Aorta (tissue), 5 donors: ENCODE results near the gene ERFE. TPM values are rescaled to one million over a fixed set of nuclear protein-coding genes. Genes with fewer than 3 reads are reported as not detected.
A peak's percentile ranks its signal among the peaks of the same experiment; 100 is the strongest.

Experiments
- ATAC-seq: fragments of 200-7000 bp; cut with Tn5 transposase; one replicate; pipeline ENCODE4 v1.9.1; 2022; ENCODE audit warnings: moderate library complexity; ENCODE audit not compliant: low FRiP score
- DNase-seq, 2 donors: peaks; one replicate each; pipeline ENCODE4 v3.0.0-alpha.2; 2020
- H3K27ac ChIP-seq, 2 donors: one replicate each; pipeline ENCODE4 v1.5.1; 2013; ENCODE audit warnings: low read length in 2 of 2, mild to moderate bottlenecking in 2 of 2, moderate library complexity in 2 of 2, control low read depth in 1 of 2, inconsistent platforms in 1 of 2, low read depth in 1 of 2
- H3K27me3 ChIP-seq, 2 donors: one replicate each; pipeline ENCODE4 v1.6.1; 2013; ENCODE audit warnings: control low read depth in 1 of 2, low read length in 1 of 2, mild to moderate bottlenecking in 1 of 2, moderate library complexity in 1 of 2; ENCODE audit not compliant: insufficient read depth in 2 of 2, control insufficient read depth in 1 of 2
- H3K36me3 ChIP-seq, 2 donors: one replicate each; pipeline ENCODE4 v1.6.1; 2013; ENCODE audit warnings: control low read depth in 1 of 2, low read length in 1 of 2, mild to moderate bottlenecking in 1 of 2; ENCODE audit not compliant: insufficient read depth in 2 of 2, control insufficient read depth in 1 of 2
- H3K4me1 ChIP-seq, 2 donors: one replicate each; pipeline ENCODE4 v1.6.1; 2013; ENCODE audit warnings: low read length in 2 of 2, control low read depth in 1 of 2, mild to moderate bottlenecking in 1 of 2, moderate library complexity in 1 of 2; ENCODE audit not compliant: insufficient read depth in 2 of 2, control insufficient read depth in 1 of 2
- H3K4me3 ChIP-seq, 2 donors: one replicate each; pipeline ENCODE4 v1.5.1; 2013; ENCODE audit warnings: low read length in 2 of 2, control low read depth in 1 of 2, mild to moderate bottlenecking in 1 of 2
- H3K9me3 ChIP-seq: one replicate; pipeline ENCODE4 v1.6.1; 2013; ENCODE audit warnings: mild to moderate bottlenecking, low read length; ENCODE audit not compliant: control insufficient read depth
- WGBS, 2 donors: extraction: QIAGEN DNeasy Blood & Tissue Kit; methylation state at CpG; one replicate each; pipeline ENCODE4 v1.1.7; 2013; 5-methylcytosine and 5-hydroxymethylcytosine counted together
- intact Hi-C, 2 donors: fragments of 100-400 bp; cut with DNase I; formaldehyde crosslinking; loops; one replicate each; pipeline versions ENCODE4 v1.14.2 to v1.15.0; 2022
- polyA plus RNA-seq, 2 donors: library from polyadenylated mRNA; stranded (reverse); fragments of 200-250 nt; gene quantifications; one replicate each; pipeline ENCODE4 v1.2.3, GENCODE V29; 2013
- total RNA-seq, 2 donors: library from RNA; stranded (reverse); fragmentation: NEBNext Ultra II Directional; extraction: Animal tissue kit (Norgen Biotek cat#: 25700); gene quantifications; one replicate each; pipeline ENCODE4 v1.2.1, GENCODE V29; 2021
- donor health status: healthy with polysubstance abuse.
- donor health status: Bipolar disorder and iron deficiency.
- donor health status: DM: no; HTN: no; CAD: no.
- donor health status: DM: no; HTN: no; CAD: no.
- donor health status: DM: yes; HTN: yes; CAD: no.

Gene ERFE
- total and polyA plus RNA-seq, 4 donors = 0.96 to 2.8 (median 2.5) TPM; not detected in 1

GRCh38 chr2:238164906-238165287 lies 6.1 kb downstream of the ERFE start:
- ATAC-seq (no peak), DNase-seq (peak; percentile 21 to 54)
- 96 to 97% methylated on average over 8 of the region's 8 CpGs for WGBS, 2 donors
- H3K36me3 ChIP-seq = no peaks in the 10 kb centered on the region
- H3K4me1 ChIP-seq = peaks cover 0 to 4% of the 10 kb centered on the region in 2 donors
- no peaks in the 10 kb centered on the region for H3K9me3 ChIP-seq
- no peak overlapping the region for H3K27ac ChIP-seq
- H3K27me3 ChIP-seq = no peaks in the 10 kb centered on the region
- no peak overlapping the region for H3K4me3 ChIP-seq
- intact Hi-C loops = loop anchor here (5.0 to 10.0 kb wide), 2 partner anchors 97 to 100 kb away; no protein-coding TSS in a partner anchor

GRCh38 chr2:238165288-238165921 lies 6.6 kb downstream of the ERFE start:
- H3K9me3 ChIP-seq = no peaks in the 10 kb centered on the region
- DNase-seq (peak; percentile 43 to 67), ATAC-seq (no peak)
- peaks cover 0 to 4% of the 10 kb centered on the region in 2 donors for H3K4me1 ChIP-seq
- no peak overlapping the region for H3K27ac ChIP-seq
- 94% methylated on average over 12 of the region's 12 CpGs for WGBS, 2 donors
- H3K36me3 ChIP-seq = no peaks in the 10 kb centered on the region
- no peak overlapping the region for H3K4me3 ChIP-seq
- intact Hi-C loops = loop anchor here in 1 of 2 donors (10.0 kb wide), 1 partner anchor 99 kb away; no protein-coding TSS in a partner anchor
- H3K27me3 ChIP-seq = no peaks in the 10 kb centered on the region

GRCh38 chr2:238166391-238167343 lies 7.9 kb downstream of the ERFE start:
- ATAC-seq (no peak), DNase-seq (peak; percentile 42 to 71)
- intact Hi-C loops = loop anchor here in 1 of 2 donors (10.0 kb wide), 1 partner anchor 98 kb away; no protein-coding TSS in a partner anchor
- Histone ChIP-seq H3K36me3 (no peaks in the 10 kb centered on the region), H3K4me1 (peaks cover 0 to 4% of the 10 kb centered on the region in 2 donors), H3K27ac (no peak overlapping the region), H3K4me3 (no peak overlapping the region), H3K9me3 (no peaks in the 10 kb centered on the region), H3K27me3 (no peaks in the 10 kb centered on the region)
- 82 to 83% methylated on average over 24 of the region's 24 CpGs for WGBS, 2 donors

GRCh38 chr2:238167344-238167715 lies 8.6 kb downstream of the ERFE start:
- 92 to 95% methylated on average over 7 of the region's 7 CpGs for WGBS, 2 donors
- H3K27ac ChIP-seq = no peak overlapping the region
- H3K4me3 ChIP-seq = no peak overlapping the region
- no peaks in the 10 kb centered on the region for H3K9me3 ChIP-seq
- peak; percentile 17 to 57 for DNase-seq
- peaks cover 0 to 4% of the 10 kb centered on the region in 2 donors for H3K4me1 ChIP-seq
- intact Hi-C loops = loop anchor here in 1 of 2 donors (10.0 kb wide), 1 partner anchor 97 kb away; no protein-coding TSS in a partner anchor
- ATAC-seq = no peak
- H3K36me3 ChIP-seq = no peaks in the 10 kb centered on the region
- H3K27me3 ChIP-seq = no peaks in the 10 kb centered on the region

- Histone ChIP-seq H3K27me3 (no peaks in the 10 kb centered on the region), H3K9me3 (no peaks in the 10 kb centered on the region), H3K36me3 (no peaks in the 10 kb centered on the region), H3K4me3 (no peak overlapping the region), H3K27ac (no peak overlapping the region), H3K4me1 (peaks cover 0 to 4% of the 10 kb centered on the region in 2 donors)
- DNase-seq = peak in 1 of 2 donors; percentile 37
- intact Hi-C loops = loop anchor here in 1 of 2 donors (10.0 kb wide), 1 partner anchor 97 kb away; no protein-coding TSS in a partner anchor
- WGBS, 2 donors = 75 to 82% methylated on average over 8 of the region's 8 CpGs
- no peak for ATAC-seq
These were observed 9.0 kb downstream of the ERFE start for GRCh38 chr2:238167761-238168160.

GRCh38 chr2:238168196-238169047 lies 9.7 kb downstream of the ERFE start:
- Histone ChIP-seq H3K36me3 (peaks cover 0 to 3% of the 10 kb centered on the region in 2 donors), H3K27me3 (no peaks in the 10 kb centered on the region), H3K9me3 (no peaks in the 10 kb centered on the region), H3K4me1 (peaks cover 0 to 4% of the 10 kb centered on the region in 2 donors), H3K4me3 (no peak overlapping the region), H3K27ac (peak overlapping the region in 1 of 2 donors; percentile 46)
- intact Hi-C loops = loop anchor here (1.0 to 10.0 kb wide), 2 partner anchors 35 to 96 kb away; partner anchors contain the start of gene ILKAP (in 1 of the 2)
- no peak for ATAC-seq
- peak; percentile 25 to 71 for DNase-seq
- WGBS, 2 donors = 74 to 76% methylated on average over 13 of the region's 13 CpGs

GRCh38 chr2:238169048-238169707 lies 10.4 kb downstream of the ERFE start:
- Histone ChIP-seq H3K9me3 (no peaks in the 10 kb centered on the region), H3K4me1 (peaks cover 0 to 4% of the 10 kb centered on the region in 2 donors), H3K27ac (peak overlapping the region in 1 of 2 donors; percentile 46), H3K36me3 (peaks cover 0 to 3% of the 10 kb centered on the region in 2 donors), H3K27me3 (no peaks in the 10 kb centered on the region), H3K4me3 (no peak overlapping the region)
- ATAC-seq (peak; percentile 40), DNase-seq (peak; percentile 76 to 79)
- WGBS, 2 donors = 20 to 21% methylated on average over 6 of the region's 6 CpGs
- intact Hi-C loops = loop anchor here (1.0 to 10.0 kb wide), 2 partner anchors 34 to 96 kb away; partner anchors contain the start of gene ILKAP (in 1 of the 2)
